Left lung (tissue), 10 donors: ENCODE measurements around the gene AUTS2. TPM values are rescaled to one million over a fixed set of nuclear protein-coding genes. Genes with fewer than 3 reads are reported as not detected.

ENCODE experiments used
- ATAC-seq: fragments of 200-7000 bp; cut with Tn5 transposase; one replicate; pipeline ENCODE4 v1.9.1; 2020; ENCODE audit warnings: moderate library complexity
- DNase-seq, 4 donors: peaks; one replicate each; pipeline ENCODE4 v3.0.0-alpha.2; 2013 to 2020
- H3K27ac ChIP-seq, 2 donors: fragments of 200-600 bp; sonication (generic) in 1 of 2; one replicate each; pipeline versions ENCODE4 v1.5.0 to v1.8.0; 2020 to 2021
- H3K27me3 ChIP-seq, 2 donors: fragments of 200-600 bp; sonication (generic) in 1 of 2; one replicate each; pipeline versions ENCODE4 v1.5.0 to v1.8.0; 2020 to 2021
- H3K36me3 ChIP-seq, 2 donors: fragments of 200-600 bp; sonication (generic) in 1 of 2; one replicate each; pipeline versions ENCODE4 v1.5.0 to v1.8.0; 2020 to 2021
- H3K4me1 ChIP-seq, 2 donors: fragments of 200-600 bp; one replicate each; pipeline ENCODE4 v1.8.0; 2021
- H3K4me3 ChIP-seq, 2 donors: fragments of 200-600 bp; sonication (generic) in 1 of 2; one replicate each; pipeline versions ENCODE4 v1.5.0 to v1.8.0; 2020 to 2021; ENCODE audit warnings: mild to moderate bottlenecking in 1 of 2
- H3K9me3 ChIP-seq, 2 donors: fragments of 200-600 bp; sonication (generic) in 1 of 2; one replicate each; pipeline versions ENCODE4 v1.5.0 to v1.8.0; 2020 to 2021
- intact Hi-C, 2 donors: fragments of 100-400 bp; cut with DNase I; formaldehyde crosslinking; loops; one replicate each; pipeline versions ENCODE4 v1.11.2 to v1.14.2; 2022
- polyA plus RNA-seq, 6 donors: library from polyadenylated mRNA; unstranded; fragments of 120-200 nt; gene quantifications; one replicate each; pipeline ENCODE4 v1.2.1, GENCODE V29; 2013; ENCODE audit not compliant: insufficient read length in 6 of 6
- total RNA-seq, 2 donors: library from RNA; stranded (reverse); fragmentation: NEBNext Ultra II Directional; extraction: Animal tissue kit (Norgen Biotek cat#: 25700); gene quantifications; one replicate each; pipeline ENCODE4 v1.2.1, GENCODE V29; 2021
- TF ChIP-seq, protein P1 (sequence below), 2 donors: fragments of 200-600 bp; sonication (generic) in 1 of 2; IDR thresholded peaks; one replicate each; pipeline versions ENCODE4 v1.5.0 to v1.8.0; 2021; ENCODE audit warnings: antibody characterized with exemption in 2 of 2
- donor health status: DM: no; HTN: yes; CAD: no.
- donor health status: DM: no; HTN: no; CAD: no.

The AUTS2 gene
- total and polyA plus RNA-seq, 8 donors, result 40.4 to 119 (median 103) TPM

DNA sequence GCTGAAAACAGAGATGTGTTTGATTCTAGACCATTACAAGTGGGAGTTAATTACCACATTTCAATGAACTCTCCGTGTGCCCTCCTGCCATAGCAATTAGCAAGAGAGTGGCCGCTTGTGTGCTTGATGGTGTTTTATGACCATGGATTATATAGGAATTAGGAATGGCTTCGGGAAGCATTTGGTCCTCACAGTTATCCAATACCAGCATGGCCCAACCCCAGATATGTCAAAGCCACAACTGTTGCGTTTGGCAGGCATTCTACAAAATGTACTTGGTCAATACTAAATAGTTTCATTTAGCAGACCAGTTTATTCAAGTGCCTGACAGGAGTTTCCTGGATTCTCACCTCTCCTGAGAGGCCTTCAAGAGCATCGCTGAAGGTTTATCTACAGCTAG, 1024.7 kb downstream of the AUTS2 start:
- no peak for DNase-seq
- intact Hi-C loops, result no loop called here

DNA sequence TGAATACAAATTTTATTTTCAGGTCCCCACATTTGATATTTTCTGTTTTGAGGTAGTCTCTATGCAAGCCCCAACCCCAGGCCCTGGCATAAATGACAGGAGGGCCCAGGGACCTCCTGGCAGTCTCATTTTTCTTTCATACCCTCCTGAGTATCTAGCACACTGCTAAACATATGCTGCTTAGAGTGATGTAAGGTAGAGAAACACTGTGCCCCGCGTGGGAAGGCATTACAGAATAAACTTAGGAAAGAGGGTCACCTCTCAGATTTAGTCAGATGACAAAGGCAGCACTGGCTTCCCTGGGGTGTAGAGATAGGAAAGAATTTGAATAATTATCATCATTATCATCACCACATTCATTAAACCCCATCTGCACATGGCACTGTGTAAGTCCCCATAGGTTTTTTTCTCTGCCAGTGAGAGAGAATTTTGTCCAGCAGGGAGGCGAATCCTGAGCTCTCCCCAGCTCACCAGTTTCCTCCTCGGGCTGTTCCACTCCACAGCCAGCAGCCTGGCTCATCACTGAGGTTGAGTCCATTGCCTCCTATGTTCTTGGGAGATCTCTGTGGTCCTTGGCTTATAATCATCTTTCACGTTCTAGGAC, 1026.3 kb downstream of the AUTS2 start:
- no peak for ATAC-seq
- DNase-seq, result no peak
- no peak overlapping the region for H3K27ac ChIP-seq
- intact Hi-C loops, result no loop called here
- H3K4me1 ChIP-seq, result no peaks in the 10 kb centered on the region
- TF ChIP-seq, protein P1, sequence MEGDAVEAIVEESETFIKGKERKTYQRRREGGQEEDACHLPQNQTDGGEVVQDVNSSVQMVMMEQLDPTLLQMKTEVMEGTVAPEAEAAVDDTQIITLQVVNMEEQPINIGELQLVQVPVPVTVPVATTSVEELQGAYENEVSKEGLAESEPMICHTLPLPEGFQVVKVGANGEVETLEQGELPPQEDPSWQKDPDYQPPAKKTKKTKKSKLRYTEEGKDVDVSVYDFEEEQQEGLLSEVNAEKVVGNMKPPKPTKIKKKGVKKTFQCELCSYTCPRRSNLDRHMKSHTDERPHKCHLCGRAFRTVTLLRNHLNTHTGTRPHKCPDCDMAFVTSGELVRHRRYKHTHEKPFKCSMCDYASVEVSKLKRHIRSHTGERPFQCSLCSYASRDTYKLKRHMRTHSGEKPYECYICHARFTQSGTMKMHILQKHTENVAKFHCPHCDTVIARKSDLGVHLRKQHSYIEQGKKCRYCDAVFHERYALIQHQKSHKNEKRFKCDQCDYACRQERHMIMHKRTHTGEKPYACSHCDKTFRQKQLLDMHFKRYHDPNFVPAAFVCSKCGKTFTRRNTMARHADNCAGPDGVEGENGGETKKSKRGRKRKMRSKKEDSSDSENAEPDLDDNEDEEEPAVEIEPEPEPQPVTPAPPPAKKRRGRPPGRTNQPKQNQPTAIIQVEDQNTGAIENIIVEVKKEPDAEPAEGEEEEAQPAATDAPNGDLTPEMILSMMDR (IDR thresholded peaks at IDR 0.05), result no peak
- no peaks in the 10 kb centered on the region for H3K27me3 ChIP-seq
- no peaks in the 10 kb centered on the region for H3K9me3 ChIP-seq
- H3K4me3 ChIP-seq, result no peak overlapping the region
- H3K36me3 ChIP-seq, result no peaks in the 10 kb centered on the region

More for the DNA sequence above, 1024.7 kb downstream of the AUTS2 start:
- no peak overlapping the region for H3K4me3 ChIP-seq
- TF ChIP-seq, protein P1 (IDR thresholded peaks at IDR 0.05), result no peak
- H3K27ac ChIP-seq, result no peak overlapping the region
- H3K27me3 ChIP-seq, result no peaks in the 10 kb centered on the region
- no peaks in the 10 kb centered on the region for H3K4me1 ChIP-seq
- no peaks in the 10 kb centered on the region for H3K36me3 ChIP-seq
- no peaks in the 10 kb centered on the region for H3K9me3 ChIP-seq
- no peak for ATAC-seq

DNA sequence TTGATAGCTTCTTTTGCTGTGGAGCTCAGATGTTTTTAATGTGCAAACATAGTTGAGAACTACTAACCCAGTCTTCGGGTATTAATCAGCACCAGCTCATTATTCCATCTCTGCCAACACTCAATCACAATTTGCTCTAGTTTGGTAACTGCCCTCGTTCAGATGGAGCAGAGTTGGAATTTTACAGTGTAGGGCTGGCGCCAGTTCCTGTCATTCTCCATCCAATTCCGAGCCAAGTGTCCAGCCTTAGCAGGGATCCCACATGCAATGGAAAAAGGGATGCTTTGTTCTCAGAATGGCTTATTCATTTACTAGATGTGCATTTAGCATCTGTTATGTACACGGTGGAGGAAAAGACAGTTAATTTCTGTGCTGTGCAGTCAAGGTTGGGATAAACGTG, 1029.2 kb downstream of the AUTS2 start:
- no peaks in the 10 kb centered on the region for H3K36me3 ChIP-seq
- no peaks in the 10 kb centered on the region for H3K27me3 ChIP-seq
- no peaks in the 10 kb centered on the region for H3K9me3 ChIP-seq
- H3K4me1 ChIP-seq, result no peaks in the 10 kb centered on the region
- DNase-seq (peak in 1 of 4 donors; percentile 29), ATAC-seq (no peak)
- no peak overlapping the region for H3K27ac ChIP-seq
- intact Hi-C loops, result no loop called here
- TF ChIP-seq, protein P1 (IDR thresholded peaks at IDR 0.05), result no peak
- no peak overlapping the region for H3K4me3 ChIP-seq

DNA sequence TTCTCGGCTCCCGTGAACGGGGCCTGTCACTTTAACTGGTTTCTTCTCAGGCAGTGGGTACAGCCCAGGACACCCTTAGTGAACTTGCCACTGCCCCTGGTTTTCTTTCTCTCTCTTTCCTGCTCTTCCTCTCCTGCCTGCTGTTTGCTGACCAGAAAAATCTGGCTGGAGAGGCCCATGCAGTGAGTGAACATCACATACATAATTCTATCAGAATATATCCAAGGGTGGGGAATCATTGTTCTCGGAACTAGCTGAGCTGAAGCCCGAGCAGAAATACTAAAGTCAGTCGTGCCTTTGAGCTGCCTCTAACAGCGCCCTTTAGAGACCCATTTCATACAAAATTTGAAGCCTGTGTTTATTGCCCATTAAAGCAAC, 1032.2 kb downstream of the AUTS2 start:
- Histone ChIP-seq H3K4me1 (no peaks in the 10 kb centered on the region), H3K4me3 (no peak overlapping the region), H3K27ac (no peak overlapping the region), H3K9me3 (no peaks in the 10 kb centered on the region), H3K36me3 (no peaks in the 10 kb centered on the region), H3K27me3 (no peaks in the 10 kb centered on the region)
- ATAC-seq, result no peak
- no peak for DNase-seq
- intact Hi-C loops, result no loop called here
- TF ChIP-seq, protein P1 (IDR thresholded peaks at IDR 0.05), result no peak

DNA sequence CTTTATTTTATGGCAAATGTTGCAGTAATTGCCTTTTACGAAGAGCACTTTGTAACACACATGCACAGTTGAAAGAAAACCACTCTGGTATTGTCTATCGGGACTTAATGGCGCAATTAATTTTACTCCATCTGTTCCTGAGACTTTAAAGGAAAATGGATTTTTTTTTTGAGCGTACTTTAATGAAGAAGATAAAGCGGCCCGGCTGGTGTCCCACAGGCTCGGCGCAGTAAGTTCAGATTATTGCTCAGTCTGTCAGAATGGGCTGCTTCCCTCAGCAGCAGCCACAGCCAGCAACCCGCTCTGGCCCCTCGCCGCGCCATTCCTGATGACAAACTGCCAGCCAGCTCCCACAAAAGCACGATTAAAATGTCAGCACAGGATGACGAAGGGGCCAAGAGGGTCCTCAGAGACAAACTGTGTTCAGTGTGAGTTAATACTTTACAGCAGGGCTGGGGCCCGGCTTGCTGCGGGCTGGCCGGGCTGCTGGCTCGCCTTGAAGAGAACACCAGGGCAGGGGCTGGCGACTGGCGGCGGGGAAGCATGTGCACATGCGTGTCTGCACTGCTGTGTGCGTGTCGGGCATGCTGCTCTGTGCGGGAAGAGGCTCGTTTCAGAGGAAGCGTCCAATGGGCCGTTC, 1032.7 kb downstream of the AUTS2 start:
- Histone ChIP-seq H3K4me1 (no peaks in the 10 kb centered on the region), H3K27me3 (no peaks in the 10 kb centered on the region), H3K36me3 (no peaks in the 10 kb centered on the region), H3K9me3 (no peaks in the 10 kb centered on the region), H3K4me3 (no peak overlapping the region), H3K27ac (no peak overlapping the region)
- intact Hi-C loops, result no loop called here
- TF ChIP-seq, protein P1 (IDR thresholded peaks at IDR 0.05), result no peak
- ATAC-seq (peak; percentile 51), DNase-seq (peak in 2 of 4 donors; percentile 60 to 69)
